H1 (cell line): ENCODE results near the gene SERPINB11. TPM values are rescaled to one million over a fixed set of nuclear protein-coding genes. Genes with fewer than 3 reads are reported as not detected.

Experiments
- CTCF ChIA-PET: fragments of 300-600 bp; sonication (Branson Sonifier 250); formaldehyde crosslinking; loops from one replicate; lab custom pipeline; 2021; ENCODE audit not compliant: partially characterized antibody; lab: Charles Lee
- POLR2A ChIA-PET: fragments of 300-600 bp; sonication (Branson Sonifier 250); formaldehyde crosslinking; loops from one replicate; lab custom pipeline; 2021; ENCODE audit warnings: inconsistent platforms; ENCODE audit not compliant: partially characterized antibody; lab: Charles Lee
- DNase-seq, 2 experiments: peaks; one replicate each; pipeline versions ENCODE4 v3.0.0 to v3.0.0-alpha.2; 2010 to 2022; ENCODE audit warnings: low spot score in 2 of 2, low read depth in 1 of 2, mixed read lengths in 1 of 2
- FAIRE-seq: peaks from 2 replicates; lab custom pipeline; 2011; peaks lifted over from hg19 to GRCh38; lab: Jason Lieb, UNC
- H2AFZ ChIP-seq: 2 replicates; pipeline ENCODE4 v1.8.1; 2012; ENCODE audit warnings: low read length, inconsistent platforms
- H2AK5ac ChIP-seq: 2 replicates; pipeline ENCODE4 v1.6.1; 2013; ENCODE audit warnings: low read depth, low read length
- H2BK120ac ChIP-seq: replicated peaks from 2 replicates; pipeline ENCODE3; 2013; ENCODE audit warnings: low read depth, low read length, inconsistent platforms
- H2BK12ac ChIP-seq: 2 replicates; pipeline ENCODE4 v1.6.1; 2013; ENCODE audit warnings: low read depth, low read length
- H2BK15ac ChIP-seq: 2 replicates; pipeline ENCODE4 v1.6.1; 2013; ENCODE audit warnings: low read length
- H2BK20ac ChIP-seq: 2 replicates; pipeline ENCODE4 v1.6.1; 2013; ENCODE audit warnings: low read length
- H2BK5ac ChIP-seq: 2 replicates; pipeline ENCODE4 v1.6.1; 2013; ENCODE audit warnings: low read depth, low read length
- H3K14ac ChIP-seq: 2 replicates; pipeline ENCODE4 v1.6.1; 2013; ENCODE audit warnings: inconsistent platforms; ENCODE audit not compliant: insufficient read length
- H3K18ac ChIP-seq: 2 replicates; pipeline ENCODE4 v1.6.1; 2013; ENCODE audit warnings: low read length; ENCODE audit errors: extremely low read depth
- H3K23ac ChIP-seq: 2 replicates; pipeline ENCODE4 v1.6.1; 2013; ENCODE audit warnings: inconsistent platforms; ENCODE audit not compliant: insufficient read length
- H3K23me2 ChIP-seq: 2 replicates; pipeline ENCODE4 v1.6.1; 2013; ENCODE audit warnings: low read depth, low read length
- H3K27ac ChIP-seq: 2 replicates; pipeline ENCODE4 v1.6.1; 2011; ENCODE audit warnings: low read depth, low read length, inconsistent platforms
- H3K27me3 ChIP-seq, 4 experiments: replicated peaks in 1 of 4; 1 replicate in 1 of 4; 2 replicates in 3 of 4; pipeline versions ENCODE4 v1.6.1 to v1.8.1; 2011 to 2013; ENCODE audit warnings: low read length in 3 of 4, mild to moderate bottlenecking in 3 of 4, inconsistent platforms in 2 of 4, mixed read lengths in 2 of 4, moderate library complexity in 1 of 4; ENCODE audit not compliant: control insufficient read depth in 3 of 4, insufficient read depth in 3 of 4; ENCODE audit errors: extremely low read depth in 1 of 4
- H3K36me3 ChIP-seq, 4 experiments: 2 replicates each; pipeline versions ENCODE4 v1.6.1 to v1.8.1; 2011 to 2013; ENCODE audit warnings: mild to moderate bottlenecking in 4 of 4, low read length in 3 of 4, moderate library complexity in 2 of 4, control low read depth in 1 of 4, inconsistent platforms in 1 of 4; ENCODE audit not compliant: insufficient read depth in 4 of 4, control insufficient read depth in 2 of 4
- H3K4ac ChIP-seq: replicated peaks from 2 replicates; pipeline ENCODE3; 2013; ENCODE audit warnings: low read length, low read depth, mixed read lengths, inconsistent platforms; ENCODE audit not compliant: insufficient read length
- H3K4me1 ChIP-seq, 4 experiments: replicated peaks in 1 of 4; 1 replicate in 1 of 4; 2 replicates in 3 of 4; pipeline versions ENCODE4 v1.6.1 to v1.8.1; 2011 to 2013; ENCODE audit warnings: low read length in 3 of 4, inconsistent platforms in 2 of 4, mixed read lengths in 1 of 4; ENCODE audit not compliant: insufficient read depth in 4 of 4, control insufficient read depth in 3 of 4
- H3K4me2 ChIP-seq, 2 experiments: 2 replicates each; pipeline versions ENCODE4 v1.6.1 to v1.8.1; 2011 to 2013; ENCODE audit warnings: low read depth in 2 of 2, low read length in 2 of 2, control low read depth in 1 of 2, inconsistent platforms in 1 of 2, mild to moderate bottlenecking in 1 of 2; ENCODE audit not compliant: insufficient read depth in 1 of 2
- H3K4me3 ChIP-seq, 4 experiments: fragments of 200-600, 300-600 bp in 1 of 4; sonication (generic), shearing (Covaris generic), sonication (Bioruptor Twin) in 1 of 4; 2 replicates each; pipeline versions ENCODE4 v1.5.1 to v1.8.1; 2011 to 2016; ENCODE audit warnings: low read length in 4 of 4, low read depth in 3 of 4, control low read depth in 2 of 4, inconsistent platforms in 2 of 4, mild to moderate bottlenecking in 2 of 4, mixed read lengths in 1 of 4, moderate library complexity in 1 of 4; ENCODE audit not compliant: insufficient read depth in 2 of 4; ENCODE audit errors: extremely low read depth in 1 of 4
- H3K56ac ChIP-seq: replicated peaks from 2 replicates; pipeline ENCODE3; 2013; ENCODE audit warnings: low read depth, mild to moderate bottlenecking, mixed read lengths, low read length, inconsistent platforms; ENCODE audit not compliant: insufficient read length
- H3K79me1 ChIP-seq: 2 replicates; pipeline ENCODE4 v1.6.1; 2013; ENCODE audit warnings: low read depth, low read length, control low read depth
- H3K79me2 ChIP-seq, 2 experiments: 2 replicates each; pipeline versions ENCODE4 v1.6.1 to v1.8.1; 2012 to 2013; ENCODE audit warnings: low read length in 2 of 2, mild to moderate bottlenecking in 2 of 2, inconsistent platforms in 1 of 2; ENCODE audit not compliant: insufficient read depth in 2 of 2, control insufficient read depth in 1 of 2
- H3K9ac ChIP-seq, 4 experiments: replicated peaks in 1 of 4; 1 replicate in 1 of 4; 2 replicates in 3 of 4; pipeline versions ENCODE4 v1.6.1 to v1.8.1; 2011 to 2013; ENCODE audit warnings: low read depth in 3 of 4, low read length in 3 of 4, control low read depth in 2 of 4, mild to moderate bottlenecking in 2 of 4, moderate library complexity in 2 of 4, inconsistent platforms in 1 of 4; ENCODE audit errors: extremely low read depth in 1 of 4
- H3K9me3 ChIP-seq, 2 experiments: 2 replicates each; pipeline versions ENCODE4 v1.6.1 to v1.8.1; 2012 to 2013; ENCODE audit warnings: mild to moderate bottlenecking in 2 of 2, moderate library complexity in 2 of 2, control low read depth in 1 of 2, inconsistent platforms in 1 of 2, low read depth in 1 of 2, low read length in 1 of 2, mixed read lengths in 1 of 2; ENCODE audit not compliant: insufficient read depth in 2 of 2
- H4K20me1 ChIP-seq, 2 experiments: replicated peaks in 1 of 2; 2 replicates each; pipeline versions ENCODE3 to v1.8.1; 2011 to 2013; ENCODE audit warnings: inconsistent platforms in 2 of 2, low read length in 2 of 2, mild to moderate bottlenecking in 1 of 2; ENCODE audit not compliant: insufficient read depth in 2 of 2, control insufficient read depth in 1 of 2
- H4K5ac ChIP-seq: 2 replicates; pipeline ENCODE4 v1.6.1; 2013; ENCODE audit warnings: low read length, low read depth, mixed read lengths, inconsistent platforms; ENCODE audit not compliant: insufficient read length
- H4K8ac ChIP-seq: 2 replicates; pipeline ENCODE4 v1.8.0; 2013; ENCODE audit warnings: mild to moderate bottlenecking, moderate library complexity, low read length, inconsistent platforms; ENCODE audit not compliant: insufficient read depth; ENCODE audit errors: extremely low read depth
- H4K91ac ChIP-seq: replicated peaks from 2 replicates; pipeline ENCODE3; 2013; ENCODE audit warnings: low read length, mixed read lengths, inconsistent platforms; ENCODE audit not compliant: insufficient read length
- BACH1 ChIP-seq: IDR thresholded peaks from 2 replicates; pipeline ENCODE4 v1.6.1; 2012; ENCODE audit warnings: low read length, improper control_type of control experiment
- BCL11A ChIP-seq, 2 experiments: IDR thresholded peaks; one replicate each; pipeline ENCODE4 v1.6.1; 2011; ENCODE audit warnings: low read depth in 2 of 2, low read length in 2 of 2, mild to moderate bottlenecking in 2 of 2
- CBX5 ChIP-seq: fragments of 300-800, 300-1000 bp; sonication (generic); IDR thresholded peaks from 2 replicates; pipeline ENCODE4 v1.7.1; 2016; ENCODE audit warnings: antibody characterized with exemption, low read length, low read depth
- CEBPB ChIP-seq: IDR thresholded peaks from 2 replicates; pipeline ENCODE4 v1.6.1; 2012; ENCODE audit warnings: low read depth, low read length
- CHD1 ChIP-seq: IDR thresholded peaks from 2 replicates; pipeline ENCODE4 v1.6.1; 2012; ENCODE audit warnings: low read depth, low read length, improper control_type of control experiment
- KDM5A ChIP-seq: fragments of 200-600 bp; IDR thresholded peaks from 2 replicates; pipeline ENCODE4 v1.7.1; 2012; ENCODE audit warnings: mild to moderate bottlenecking, low read length, inconsistent platforms, mixed read lengths
- RAD21 ChIP-seq, 2 experiments: IDR thresholded peaks in 1 of 2; conservative IDR thresholded peaks in 1 of 2; 2 replicates each; pipeline ENCODE4 v1.6.1; 2011; ENCODE audit warnings: low read depth in 2 of 2, low read length in 2 of 2, improper control_type of control experiment in 1 of 2, inconsistent platforms in 1 of 2, mild to moderate bottlenecking in 1 of 2, moderate library complexity in 1 of 2
- TAF7 ChIP-seq: optimal IDR thresholded peaks from 2 replicates; pipeline ENCODE3; 2011; ENCODE audit warnings: low read depth, mild to moderate bottlenecking, inconsistent platforms, low read length, moderate library complexity, borderline replicate concordance
- TBP ChIP-seq: IDR thresholded peaks from 2 replicates; pipeline ENCODE4 v1.6.1; 2011; ENCODE audit warnings: low read depth, low read length, improper control_type of control experiment
- WGBS, 2 experiments: shearing (Covaris generic) in 1 of 2; methylation state at CpG; one replicate each; pipeline versions ENCODE4 v1.1.6 to v1.1.7; 2013 to 2015; ENCODE audit warnings: low lambda C conversion rate in 2 of 2, mixed read lengths in 2 of 2, inconsistent platforms in 1 of 2, low coverage in 1 of 2, missing lambda C conversion rate in 1 of 2; ENCODE audit not compliant: insufficient replicate concordance in 2 of 2, insufficient coverage in 1 of 2, insufficient read length in 1 of 2; ENCODE audit errors: extremely low coverage in 1 of 2, missing lambda C conversion rate in 1 of 2; 5-methylcytosine and 5-hydroxymethylcytosine counted together
- polyA plus RNA-seq, 7 experiments: library from polyadenylated mRNA; depleted of rRNA in 3 of 7; stranded (reverse) in 5 of 7; unstranded in 2 of 7; fragments of >200 nt in 5 of 7; fragments of 200-250 nt in 2 of 7; gene quantifications; 1 replicate in 5 of 7; 2 replicates in 1 of 7; 4 replicates in 1 of 7; pipeline versions ENCODE4 v1.2.1 to v1.2.3, GENCODE V29; 2011 to 2013; ENCODE audit warnings: missing spikeins in 2 of 7, mixed read lengths in 2 of 7
- total RNA-seq: library from RNA; stranded (reverse); fragmentation: NEBNext Ultra II Directional; extraction: Animal tissue kit (Norgen Biotek cat#: 25700); gene quantifications from 2 replicates; pipeline ENCODE4 v1.2.1, GENCODE V29; 2021

The SERPINB11 gene
- total and polyA plus RNA-seq, 2 of the 8 experiments (the other 6 are each of a cell fraction or from before 2014, with no cell fraction given) = not detected

- H3K23me2 ChIP-seq = no peaks in the 10 kb centered on the region; the same call in 1 of the 2 replicates
- CTCF ChIA-PET = interaction anchor here (0.7 to 1.2 kb wide), 2 partner anchors 17 to 114 kb away, joined by 4 to 5 read pairs; no protein-coding TSS in a partner anchor
- TF ChIP-seq BACH1 (no peak), KDM5A (no peak), CEBPB (no peak), BCL11A (IDR thresholded peaks at IDR 0.05; ENCODE audit: low read depth in 2 of 2, low read length in 2 of 2) (no peak), TBP (no peak), TAF7 (no peak), CHD1 (no peak), CBX5 (no peak), RAD21 (IDR thresholded peaks at IDR 0.05 in 1 of 2, conservative IDR thresholded peaks at IDR 0.05 in 1 of 2; ENCODE audit: low read depth in 2 of 2, low read length in 2 of 2) (no peak)
Measured at GRCh38 chr18:63758615-63759240, 56.0 kb downstream of the SERPINB11 start.

More at GRCh38 chr18:63758615-63759240, 56.0 kb downstream of the SERPINB11 start:
- H2BK120ac ChIP-seq = no peak overlapping the region
- H4K8ac ChIP-seq = no peak overlapping the region
- no peak overlapping the region for H3K4ac ChIP-seq
- H3K14ac ChIP-seq = no peak overlapping the region
- no peaks in the 10 kb centered on the region for H3K79me2 ChIP-seq
- H2AFZ ChIP-seq = no peak overlapping the region
- no peak overlapping the region for H2BK12ac ChIP-seq
- no peak overlapping the region for H4K91ac ChIP-seq
- no peaks in the 10 kb centered on the region for H3K4me1 ChIP-seq
- FAIRE-seq (no peak), DNase-seq (no peak)
- POLR2A ChIA-PET = no interaction called here
- H3K18ac ChIP-seq = no peak overlapping the region
- no peak overlapping the region for H2BK20ac ChIP-seq
- no peak overlapping the region for H3K23ac ChIP-seq
- H3K27me3 ChIP-seq = no peaks in the 10 kb centered on the region
- no peak overlapping the region for H2BK5ac ChIP-seq
- no peak overlapping the region for H4K5ac ChIP-seq
- no peaks in the 10 kb centered on the region for H3K79me1 ChIP-seq
- H3K27ac ChIP-seq = no peak overlapping the region
- no peak overlapping the region for H3K9ac ChIP-seq
- no peak overlapping the region for H3K4me2 ChIP-seq
- no peak overlapping the region for H3K4me3 ChIP-seq
- H3K36me3 ChIP-seq = no peaks in the 10 kb centered on the region
- 93% methylated on average over 3 of the region's 3 CpGs; no CpG with 5 or more reads in 1 of the 2 experiments for WGBS, 2 experiments
- no peaks in the 10 kb centered on the region for H4K20me1 ChIP-seq
- no peak overlapping the region for H2AK5ac ChIP-seq
- no peak overlapping the region for H3K56ac ChIP-seq
- H3K9me3 ChIP-seq = peaks cover 7 to 16% of the 10 kb centered on the region in 2 experiments
- no peak overlapping the region for H2BK15ac ChIP-seq
